ENCODE data around the gene ZCWPW1. TPM values are rescaled to one million over a fixed set of nuclear protein-coding genes. Genes with fewer than 3 reads are reported as not detected.
A peak's percentile ranks its signal among the peaks of the same experiment; 100 is the strongest.

Gene ZCWPW1
- total RNA-seq, 1 experiment from 2014 or later: 7.4 TPM

- Histone ChIP-seq H3K4me2 (peak overlapping the region; percentile 61), H2AFZ (no peak overlapping the region)
These were observed 48.7 kb upstream of the ZCWPW1 start for GRCh38 chr7:100476903-100477870.

GRCh38 chr7:100476101-100476780, 47.7 kb upstream of the ZCWPW1 start:
- no peak for DNase-seq
- Histone ChIP-seq H3F3A (ENCODE audit: insufficient read depth, low read depth) (peaks cover 5% of the 10 kb centered on the region; the same call in 1 of the 2 replicates), H3K4me2 (peak overlapping the region; percentile 61; the same call in 1 of the 2 replicates), H3K9me3 (ENCODE audit: insufficient read depth, low read depth) (no peaks in the 10 kb centered on the region), H3K27me3 (ENCODE audit: insufficient read depth, low read depth) (no peaks in the 10 kb centered on the region), H3K27ac (no peak overlapping the region), H3K79me2 (ENCODE audit: low read depth) (peaks cover 28% of the 10 kb centered on the region), H3K9me2 (ENCODE audit: insufficient read depth) (no peaks in the 10 kb centered on the region), H2AFZ (no peak overlapping the region), H3K36me3 (ENCODE audit: low read depth) (no peaks in the 10 kb centered on the region), H3K4me1 (replicated peaks; ENCODE audit: insufficient read depth) (peaks cover 12% of the 10 kb centered on the region), H4K20me1 (ENCODE audit: insufficient read depth) (peaks cover 4% of the 10 kb centered on the region; the same call in 1 of the 2 replicates), H3K4me3 (no peak overlapping the region)
- ChIA-PET POLR2A (ENCODE audit: unreplicated experiment) (interaction anchor here (0.5 kb wide), 1 partner anchor 156 kb away, joined by 3 read pairs; no protein-coding TSS in a partner anchor), CTCF (interaction anchor here (0.6 kb wide), 2 partner anchors 44 to 84 kb away, joined by 3 to 9 read pairs; no protein-coding TSS in a partner anchor)
- TSS peak; percentile 9 for BruUV-seq (replicated peaks)
- intact Hi-C loops (cut with micrococcal nuclease; ENCODE audit: unreplicated experiment): no loop called here
- TF ChIP-seq EZH2 (IDR thresholded peaks at IDR 0.05; ENCODE audit: low read depth) (no peak), CTCF (conservative IDR thresholded peaks at IDR 0.05) (no peak)

More at GRCh38 chr7:100476903-100477870, 48.7 kb upstream of the ZCWPW1 start:
- Histone ChIP-seq H3K27ac (no peak overlapping the region), H3K9me2 (ENCODE audit: insufficient read depth) (no peaks in the 10 kb centered on the region), H3K79me2 (ENCODE audit: low read depth) (peaks cover 28% of the 10 kb centered on the region), H3K9me3 (ENCODE audit: insufficient read depth, low read depth) (no peaks in the 10 kb centered on the region), H4K20me1 (ENCODE audit: insufficient read depth) (peaks cover 4% of the 10 kb centered on the region; the same call in 1 of the 2 replicates), H3K36me3 (ENCODE audit: low read depth) (no peaks in the 10 kb centered on the region), H3K27me3 (ENCODE audit: insufficient read depth, low read depth) (no peaks in the 10 kb centered on the region), H3F3A (ENCODE audit: insufficient read depth, low read depth) (peaks cover 10% of the 10 kb centered on the region; the same call in 1 of the 2 replicates), H3K4me3 (peak overlapping the region; percentile 95), H3K4me1 (replicated peaks; ENCODE audit: insufficient read depth) (peaks cover 16% of the 10 kb centered on the region)
- ChIA-PET POLR2A (ENCODE audit: unreplicated experiment) (no interaction called here), CTCF (interaction anchor here (0.6 kb wide), 2 partner anchors 67 to 83 kb away, joined by 3 to 6 read pairs; no protein-coding TSS in a partner anchor)
- DNase-seq: no peak
- no peak for TF ChIP-seq CTCF (conservative IDR thresholded peaks at IDR 0.05)
- no peak for TF ChIP-seq EZH2 (IDR thresholded peaks at IDR 0.05; ENCODE audit: low read depth)
- intact Hi-C loops (cut with micrococcal nuclease; ENCODE audit: unreplicated experiment): no loop called here
- no TSS peak for BruUV-seq (replicated peaks)

- H3K27ac ChIP-seq: no peak overlapping the region
- POLR2A ChIA-PET (ENCODE audit: unreplicated experiment): no interaction called here
These were observed 47.0 kb upstream of the ZCWPW1 start for GRCh38 chr7:100475549-100475948.

More at GRCh38 chr7:100475549-100475948, 47.0 kb upstream of the ZCWPW1 start:
- H3K79me2 ChIP-seq (ENCODE audit: low read depth): peaks cover 28% of the 10 kb centered on the region
- no peaks in the 10 kb centered on the region for H3K9me3 ChIP-seq (ENCODE audit: insufficient read depth, low read depth)
- H3K4me3 ChIP-seq: no peak overlapping the region
- BruUV-seq (replicated peaks): no TSS peak
- peaks cover 12% of the 10 kb centered on the region for H3K4me1 ChIP-seq (replicated peaks; ENCODE audit: insufficient read depth)
- TF ChIP-seq EZH2 (IDR thresholded peaks at IDR 0.05; ENCODE audit: low read depth) (no peak), CTCF (conservative IDR thresholded peaks at IDR 0.05) (no peak)
- peaks cover 5% of the 10 kb centered on the region; the same call in 1 of the 2 replicates for H3F3A ChIP-seq (ENCODE audit: insufficient read depth, low read depth)
- no peak overlapping the region for H3K4me2 ChIP-seq
- no peaks in the 10 kb centered on the region for H3K36me3 ChIP-seq (ENCODE audit: low read depth)
- H2AFZ ChIP-seq: no peak overlapping the region
- H3K9me2 ChIP-seq (ENCODE audit: insufficient read depth): no peaks in the 10 kb centered on the region
- CTCF ChIA-PET: interaction anchor here (0.6 kb wide), 1 partner anchor 44 kb away, joined by 9 read pairs; no protein-coding TSS in a partner anchor
- DNase-seq: no peak
- peaks cover 4% of the 10 kb centered on the region; the same call in 1 of the 2 replicates for H4K20me1 ChIP-seq (ENCODE audit: insufficient read depth)
- intact Hi-C loops (cut with micrococcal nuclease; ENCODE audit: unreplicated experiment): no loop called here
- no peaks in the 10 kb centered on the region for H3K27me3 ChIP-seq (ENCODE audit: insufficient read depth, low read depth)
